ENCODE measurements around the gene HIVEP3. TPM values are rescaled to one million over a fixed set of nuclear protein-coding genes. Genes with fewer than 3 reads are reported as not detected.

The HIVEP3 gene
- polyA plus RNA-seq, 1 of the 3 experiments (the other 2 are of a cell fraction) = 6.4 TPM

- POLR2A ChIA-PET = interaction anchor here (0.7 kb wide), 1 partner anchor 191 kb away, joined by 3 read pairs; no protein-coding TSS in a partner anchor
- CTCF ChIA-PET = interaction anchor here (0.9 to 1.9 kb wide), 6 partner anchors 9 to 36 kb away, joined by 3 to 7 read pairs (median 3); no protein-coding TSS in a partner anchor
- Histone ChIP-seq H2AFZ (ENCODE audit: low read depth) (no peak overlapping the region), H3K4me1 (ENCODE audit: control insufficient read depth in 1 of 2, insufficient read depth in 2 of 2, low read depth in 1 of 2, low read length in 1 of 2) (peaks cover 0 to 33% of the 10 kb centered on the region in 2 experiments; a peak in 2 of 4 replicates), H3K79me2 (ENCODE audit: insufficient read depth) (no peaks in the 10 kb centered on the region), H3K9me2 (no peaks in the 10 kb centered on the region), H3F3A (replicated peaks; ENCODE audit: insufficient read depth) (no peaks in the 10 kb centered on the region), H3K4me2 (no peak overlapping the region), H3K9me3 (no peaks in the 10 kb centered on the region), H3K27ac (ENCODE audit: low read depth in 2 of 2, low read length in 1 of 2) (no peak overlapping the region), H3K27me3 (ENCODE audit: insufficient read depth) (no peaks in the 10 kb centered on the region), H4K20me1 (ENCODE audit: insufficient read depth) (no peaks in the 10 kb centered on the region), H3K4me3 (ENCODE audit: low read depth in 2 of 2, low read length in 1 of 2) (no peak overlapping the region), H3K36me3 (replicated peaks in 1 of 2; ENCODE audit: control insufficient read depth in 1 of 2, insufficient read depth in 2 of 2, low read length in 1 of 2) (no peaks in the 10 kb centered on the region), H3K9ac (no peak overlapping the region)
- WGBS (ENCODE audit: low lambda C conversion rate) = 96% methylated on average over 4 of the region's 4 CpGs
- TF ChIP-seq ELF1 (IDR thresholded peaks at IDR 0.05) (no peak), PBX3 (IDR thresholded peaks at IDR 0.05) (no peak), RXRA (IDR thresholded peaks at IDR 0.05; ENCODE audit: borderline replicate concordance, low read depth) (no peak), FOXJ3 (CRISPR knock-in tag; IDR thresholded peaks at IDR 0.05) (no peak), NRF1 (IDR thresholded peaks at IDR 0.05; ENCODE audit: low read depth, low read length) (no peak), MXI1 (IDR thresholded peaks at IDR 0.05; ENCODE audit: low read depth, low read length) (no peak), EP300 (IDR thresholded peaks at IDR 0.05; ENCODE audit: borderline replicate concordance in 1 of 2, low read depth in 1 of 2, low read length in 1 of 2) (no peak)
- TF ChIP-seq, protein P1, sequence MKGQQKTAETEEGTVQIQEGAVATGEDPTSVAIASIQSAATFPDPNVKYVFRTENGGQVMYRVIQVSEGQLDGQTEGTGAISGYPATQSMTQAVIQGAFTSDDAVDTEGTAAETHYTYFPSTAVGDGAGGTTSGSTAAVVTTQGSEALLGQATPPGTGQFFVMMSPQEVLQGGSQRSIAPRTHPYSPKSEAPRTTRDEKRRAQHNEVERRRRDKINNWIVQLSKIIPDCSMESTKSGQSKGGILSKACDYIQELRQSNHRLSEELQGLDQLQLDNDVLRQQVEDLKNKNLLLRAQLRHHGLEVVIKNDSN (IDR thresholded peaks at IDR 0.05; ENCODE audit: borderline replicate concordance, low read depth) = no peak
- no peak for DNase-seq
Observed at GRCh38 chr1:41610361-41610760, 308.4 kb downstream of the HIVEP3 start.

DNA sequence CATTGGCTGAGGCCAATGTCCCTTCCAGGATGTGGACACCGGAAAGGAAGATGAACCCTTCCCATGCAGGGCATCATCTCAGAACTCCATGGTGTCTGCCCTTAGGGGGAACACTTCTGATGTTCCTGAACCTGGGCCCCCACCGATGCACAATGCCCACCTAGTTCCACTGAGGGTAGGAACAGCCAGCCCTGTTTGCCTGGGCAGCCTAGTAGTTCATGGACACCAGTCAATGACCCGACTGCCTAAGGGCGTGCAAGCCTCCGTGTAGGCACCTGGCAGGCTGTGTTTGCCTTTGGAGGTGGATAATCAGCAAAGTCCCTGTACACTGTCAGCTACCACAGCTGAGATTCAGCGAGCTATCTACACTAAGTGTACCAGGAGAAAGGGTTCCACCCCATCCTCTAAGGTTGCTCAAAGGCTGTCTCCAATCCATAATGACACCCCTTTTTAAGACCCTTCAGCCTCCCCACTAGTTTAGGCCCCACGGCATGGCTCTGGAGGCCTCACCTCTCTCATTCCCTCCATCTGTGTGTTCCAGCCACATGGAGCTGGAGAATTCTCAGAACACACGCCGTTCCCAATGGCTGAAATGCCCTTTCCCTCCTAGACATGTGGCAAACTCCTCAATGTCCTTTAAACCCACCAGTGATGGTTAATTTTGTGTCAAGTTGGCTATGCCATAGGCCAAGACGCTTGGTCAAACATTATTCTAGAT is 309.4 kb downstream of the HIVEP3 start:
- DNase-seq = no peak
- CTCF ChIA-PET = interaction anchor here (1.1 to 2.1 kb wide), 4 partner anchors 10 to 36 kb away, joined by 3 to 7 read pairs (median 4); no protein-coding TSS in a partner anchor
- 89% methylated on average over 5 of the region's 10 CpGs for WGBS (ENCODE audit: low lambda C conversion rate)

More for the DNA sequence above, 309.4 kb downstream of the HIVEP3 start:
- H3K4me2 ChIP-seq = no peak overlapping the region
- H3F3A ChIP-seq (replicated peaks; ENCODE audit: insufficient read depth) = no peaks in the 10 kb centered on the region
- POLR2A ChIA-PET = no interaction called here
- peaks cover 0 to 24% of the 10 kb centered on the region in 2 experiments; a peak in 2 of 4 replicates for H3K4me1 ChIP-seq (ENCODE audit: control insufficient read depth in 1 of 2, insufficient read depth in 2 of 2, low read depth in 1 of 2, low read length in 1 of 2)
- no peaks in the 10 kb centered on the region for H4K20me1 ChIP-seq (ENCODE audit: insufficient read depth)
- H3K27me3 ChIP-seq (ENCODE audit: insufficient read depth) = no peaks in the 10 kb centered on the region
- no peak overlapping the region for H3K27ac ChIP-seq (ENCODE audit: low read depth in 2 of 2, low read length in 1 of 2)
- TF ChIP-seq SMC3 (IDR thresholded peaks at IDR 0.05; ENCODE audit: low read depth, low read length) (no peak), NFIC (IDR thresholded peaks at IDR 0.05; ENCODE audit: borderline replicate concordance) (no peak), RAD21 (IDR thresholded peaks at IDR 0.05; ENCODE audit: low read length) (no peak), RFX5 (IDR thresholded peaks at IDR 0.05; ENCODE audit: low read length) (no peak), FOXJ3 (CRISPR knock-in tag; IDR thresholded peaks at IDR 0.05) (no peak), GATA2 (CRISPR knock-in tag; IDR thresholded peaks at IDR 0.05) (no peak), MAX (IDR thresholded peaks at IDR 0.05; ENCODE audit: low read depth) (no peak), SIN3A (IDR thresholded peaks at IDR 0.05; ENCODE audit: borderline replicate concordance, low read depth, low read length) (no peak), IRF3 (IDR thresholded peaks at IDR 0.05; ENCODE audit: low read depth, low read length) (no peak), RXRA (IDR thresholded peaks at IDR 0.05; ENCODE audit: borderline replicate concordance, low read depth) (no peak), EZH2phosphoT487 (IDR thresholded peaks at IDR 0.05; ENCODE audit: borderline replicate concordance, low read depth) (no peak), FOSL2 (IDR thresholded peaks at IDR 0.05; ENCODE audit: borderline replicate concordance, low read depth) (no peak), POLR2AphosphoS5 (IDR thresholded peaks at IDR 0.05; ENCODE audit: low read depth, low read length) (no peak), MEF2A (IDR thresholded peaks at IDR 0.05; ENCODE audit: borderline replicate concordance, low read depth) (no peak)
- TF ChIP-seq, protein P1 (IDR thresholded peaks at IDR 0.05; ENCODE audit: borderline replicate concordance, low read depth) = no peak
- H3K4me3 ChIP-seq (ENCODE audit: low read depth in 2 of 2, low read length in 1 of 2) = no peak overlapping the region
- no peak overlapping the region for H3K9ac ChIP-seq
- no peaks in the 10 kb centered on the region for H3K9me3 ChIP-seq
- no peak overlapping the region for H2AFZ ChIP-seq (ENCODE audit: low read depth)
- no peaks in the 10 kb centered on the region for H3K36me3 ChIP-seq (replicated peaks in 1 of 2; ENCODE audit: control insufficient read depth in 1 of 2, insufficient read depth in 2 of 2, low read length in 1 of 2)
- H3K9me2 ChIP-seq = no peaks in the 10 kb centered on the region
- H3K79me2 ChIP-seq (ENCODE audit: insufficient read depth) = no peaks in the 10 kb centered on the region
